Body of pancreas (tissue), 4 donors: Measurements from ENCODE around the gene SPATS2L.

Experiments used
- POLR2A ChIP-seq, 3 donors: fragments of 450-650 bp; IDR thresholded peaks; one replicate each; pipeline ENCODE4 v1.6.1; 2016; ENCODE audit warnings: antibody characterized with exemption in 3 of 3, mild to moderate bottlenecking in 2 of 3
- TF ChIP-seq, protein P1 (sequence below), 7 experiments: fragments of 450-650 bp in 4 of 7; fragments of 200-600 bp in 3 of 7; sonication (generic) in 3 of 7; IDR thresholded peaks; one replicate each; pipeline ENCODE4 v1.5.1; 2016 to 2019; ENCODE audit warnings: antibody characterized with exemption in 7 of 7

GRCh38 chr2:200322607-200323006, 16.1 kb downstream of the SPATS2L start:
- no peak for TF ChIP-seq POLR2A (IDR thresholded peaks at IDR 0.05)
- TF ChIP-seq, protein P1, sequence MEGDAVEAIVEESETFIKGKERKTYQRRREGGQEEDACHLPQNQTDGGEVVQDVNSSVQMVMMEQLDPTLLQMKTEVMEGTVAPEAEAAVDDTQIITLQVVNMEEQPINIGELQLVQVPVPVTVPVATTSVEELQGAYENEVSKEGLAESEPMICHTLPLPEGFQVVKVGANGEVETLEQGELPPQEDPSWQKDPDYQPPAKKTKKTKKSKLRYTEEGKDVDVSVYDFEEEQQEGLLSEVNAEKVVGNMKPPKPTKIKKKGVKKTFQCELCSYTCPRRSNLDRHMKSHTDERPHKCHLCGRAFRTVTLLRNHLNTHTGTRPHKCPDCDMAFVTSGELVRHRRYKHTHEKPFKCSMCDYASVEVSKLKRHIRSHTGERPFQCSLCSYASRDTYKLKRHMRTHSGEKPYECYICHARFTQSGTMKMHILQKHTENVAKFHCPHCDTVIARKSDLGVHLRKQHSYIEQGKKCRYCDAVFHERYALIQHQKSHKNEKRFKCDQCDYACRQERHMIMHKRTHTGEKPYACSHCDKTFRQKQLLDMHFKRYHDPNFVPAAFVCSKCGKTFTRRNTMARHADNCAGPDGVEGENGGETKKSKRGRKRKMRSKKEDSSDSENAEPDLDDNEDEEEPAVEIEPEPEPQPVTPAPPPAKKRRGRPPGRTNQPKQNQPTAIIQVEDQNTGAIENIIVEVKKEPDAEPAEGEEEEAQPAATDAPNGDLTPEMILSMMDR (IDR thresholded peaks at IDR 0.05) = no peak
